ENCODE results near the gene LRRC17. TPM values are rescaled to one million over a fixed set of nuclear protein-coding genes. Genes with fewer than 3 reads are reported as not detected.

LRRC17 gene
- total and polyA plus RNA-seq, 11 donors = 0.72 to 10.8 (median 2.8) TPM

GRCh38 chr7:102992938-102993717 lies 80.3 kb downstream of the LRRC17 start:
- no peak overlapping the region for H3K4me3 ChIP-seq
- peaks cover 0 to under 1% (median 0%) of the 10 kb centered on the region in 12 donors for H3K9me3 ChIP-seq
- peaks cover 0 to 49% (median 2%) of the 10 kb centered on the region in 12 donors for H3K4me1 ChIP-seq
- peak; percentile 84 to 96 (median 93) for ATAC-seq
- H3K27ac ChIP-seq = peak overlapping the region in 11 of 12 donors; percentile 1 to 77 (median 53)
- no peaks in the 10 kb centered on the region for H3K27me3 ChIP-seq
- intact Hi-C loops (cut with DNase I) = loop anchor here in 2 of 10 donors (10.0 kb wide), 2 partner anchors 78 to 98 kb away; partner anchors contain the start of gene LRRC17 (in 1 of the 2)
- WGBS, 4 donors = 37 to 53% (median 40%) methylated on average over 2 of the region's 2 CpGs
- no peaks in the 10 kb centered on the region for H3K36me3 ChIP-seq
- DNase-seq = peak in 1 of 5 donors; percentile 25
- TF ChIP-seq, protein P1, sequence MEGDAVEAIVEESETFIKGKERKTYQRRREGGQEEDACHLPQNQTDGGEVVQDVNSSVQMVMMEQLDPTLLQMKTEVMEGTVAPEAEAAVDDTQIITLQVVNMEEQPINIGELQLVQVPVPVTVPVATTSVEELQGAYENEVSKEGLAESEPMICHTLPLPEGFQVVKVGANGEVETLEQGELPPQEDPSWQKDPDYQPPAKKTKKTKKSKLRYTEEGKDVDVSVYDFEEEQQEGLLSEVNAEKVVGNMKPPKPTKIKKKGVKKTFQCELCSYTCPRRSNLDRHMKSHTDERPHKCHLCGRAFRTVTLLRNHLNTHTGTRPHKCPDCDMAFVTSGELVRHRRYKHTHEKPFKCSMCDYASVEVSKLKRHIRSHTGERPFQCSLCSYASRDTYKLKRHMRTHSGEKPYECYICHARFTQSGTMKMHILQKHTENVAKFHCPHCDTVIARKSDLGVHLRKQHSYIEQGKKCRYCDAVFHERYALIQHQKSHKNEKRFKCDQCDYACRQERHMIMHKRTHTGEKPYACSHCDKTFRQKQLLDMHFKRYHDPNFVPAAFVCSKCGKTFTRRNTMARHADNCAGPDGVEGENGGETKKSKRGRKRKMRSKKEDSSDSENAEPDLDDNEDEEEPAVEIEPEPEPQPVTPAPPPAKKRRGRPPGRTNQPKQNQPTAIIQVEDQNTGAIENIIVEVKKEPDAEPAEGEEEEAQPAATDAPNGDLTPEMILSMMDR (IDR thresholded peaks at IDR 0.05) = no peak
- no peak for TF ChIP-seq POLR2A (IDR thresholded peaks at IDR 0.05)

GRCh38 chr7:102993718-102994029 lies 80.9 kb downstream of the LRRC17 start:
- no peaks in the 10 kb centered on the region for H3K36me3 ChIP-seq
- H3K9me3 ChIP-seq = peaks cover 0 to 3% (median 0%) of the 10 kb centered on the region in 12 donors
- 34 to 53% (median 41%) methylated on average over 1 of the region's 1 CpG for WGBS, 4 donors
- H3K27ac ChIP-seq = peak overlapping the region in 4 of 12 donors; percentile 5 to 69 (median 60)
- no peak for ATAC-seq
- H3K27me3 ChIP-seq = no peaks in the 10 kb centered on the region
- TF ChIP-seq, protein P1 (IDR thresholded peaks at IDR 0.05) = no peak
- TF ChIP-seq POLR2A (IDR thresholded peaks at IDR 0.05) = no peak
- no peak for DNase-seq
- no peak overlapping the region for H3K4me3 ChIP-seq
- H3K4me1 ChIP-seq = peaks cover 0 to 47% (median 2%) of the 10 kb centered on the region in 12 donors
- intact Hi-C loops (cut with DNase I) = loop anchor here in 2 of 10 donors (10.0 kb wide), 2 partner anchors 79 to 99 kb away; partner anchors contain the start of gene LRRC17 (in 1 of the 2)

- TF ChIP-seq, protein P1 (IDR thresholded peaks at IDR 0.05) = no peak
- TF ChIP-seq POLR2A (IDR thresholded peaks at IDR 0.05) = no peak
- Histone ChIP-seq H3K36me3 (no peaks in the 10 kb centered on the region), H3K4me3 (no peak overlapping the region), H3K9me3 (peaks cover 0 to 3% (median 0%) of the 10 kb centered on the region in 12 donors), H3K27ac (no peak overlapping the region), H3K27me3 (no peaks in the 10 kb centered on the region), H3K4me1 (peaks cover 0 to 38% (median 2%) of the 10 kb centered on the region in 12 donors)
- WGBS, 4 donors = 85 to 87% (median 85%) methylated on average over 3 of the region's 3 CpGs
- ATAC-seq (no peak), DNase-seq (no peak)
- intact Hi-C loops (cut with DNase I) = loop anchor here in 2 of 10 donors (10.0 kb wide), 2 partner anchors 80 to 100 kb away; partner anchors contain the start of gene LRRC17 (in 1 of the 2)
These were observed 81.8 kb downstream of the LRRC17 start for GRCh38 chr7:102994567-102994966.

Other genes starting within 250 kb of the LRRC17 start
- 10 to 100 TPM in 1 of 9 donors, 1 to 10 TPM in 6, under 1 TPM in 1, not detected in 1; 0.79 to 12.9 (median 3.3) TPM for gene POLR2J2, start 241.3 kb upstream of the LRRC17 start, total RNA-seq
- 1 to 10 TPM in 1 of 2 donors, under 1 TPM in 1; 0.98 to 5.1 TPM for gene POLR2J2, start 241.3 kb upstream of the LRRC17 start, polyA plus RNA-seq
- gene FAM185A, start 164.0 kb upstream of the LRRC17 start, total RNA-seq = 10 to 100 TPM in 1 of 9 donors, 1 to 10 TPM in 8; 5.6 to 10.2 (median 8.4) TPM
- gene FAM185A, start 164.0 kb upstream of the LRRC17 start, polyA plus RNA-seq = 1 to 10 TPM; 3.4 to 6.0 TPM
- gene FBXL13, start 161.8 kb downstream of the LRRC17 start, total RNA-seq = 1 to 10 TPM in 2 of 9 donors, under 1 TPM in 6, not detected in 1; 0.16 to 1.2 (median 0.55) TPM
- under 1 TPM; 0.19 to 0.36 TPM for gene FBXL13, start 161.8 kb downstream of the LRRC17 start, polyA plus RNA-seq
- gene ARMC10, start 162.1 kb downstream of the LRRC17 start, total RNA-seq = 10 to 100 TPM; 13.5 to 29.7 (median 24.9) TPM
- 10 to 100 TPM; 13.4 to 28.7 TPM for gene ARMC10, start 162.1 kb downstream of the LRRC17 start, polyA plus RNA-seq
- gene NAPEPLD, start 236.1 kb downstream of the LRRC17 start, total RNA-seq = 10 to 100 TPM in 2 of 9 donors, 1 to 10 TPM in 7; 5.5 to 12.8 (median 8.4) TPM
- 1 to 10 TPM; 3.3 to 3.7 TPM for gene NAPEPLD, start 236.1 kb downstream of the LRRC17 start, polyA plus RNA-seq

Measured in heart left ventricle (tissue), 16 donors.